Measurements from ENCODE around the gene C9.
"Not testable (repeated sequence)": the region's sequence is repeated elsewhere in the genome, so short reads cannot be mapped to it uniquely, and the experiment has no call there.

The C9 gene

DNA sequence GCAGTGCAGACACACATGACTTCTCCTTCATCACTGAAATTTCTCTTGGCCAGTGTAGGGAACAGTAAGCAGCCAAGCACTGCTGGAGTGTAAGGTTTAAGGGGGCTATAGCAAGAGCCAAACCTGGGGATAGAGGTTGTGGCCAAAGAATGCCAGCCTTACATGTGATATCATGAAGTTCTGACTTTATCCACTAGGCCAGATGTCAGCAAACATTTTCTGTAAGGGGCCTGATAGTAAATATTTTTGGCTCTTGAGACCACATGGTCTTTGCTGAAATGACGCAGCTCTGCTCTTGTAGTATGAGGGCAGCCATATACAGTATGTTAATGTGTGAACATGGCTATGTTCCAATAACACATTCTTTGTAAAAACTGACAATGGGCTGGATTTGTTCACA lies 115.2 kb downstream of the C9 start:
- DNase-seq = no peak
- no peak overlapping the region for H3K27ac ChIP-seq
- TF ChIP-seq, protein P1, sequence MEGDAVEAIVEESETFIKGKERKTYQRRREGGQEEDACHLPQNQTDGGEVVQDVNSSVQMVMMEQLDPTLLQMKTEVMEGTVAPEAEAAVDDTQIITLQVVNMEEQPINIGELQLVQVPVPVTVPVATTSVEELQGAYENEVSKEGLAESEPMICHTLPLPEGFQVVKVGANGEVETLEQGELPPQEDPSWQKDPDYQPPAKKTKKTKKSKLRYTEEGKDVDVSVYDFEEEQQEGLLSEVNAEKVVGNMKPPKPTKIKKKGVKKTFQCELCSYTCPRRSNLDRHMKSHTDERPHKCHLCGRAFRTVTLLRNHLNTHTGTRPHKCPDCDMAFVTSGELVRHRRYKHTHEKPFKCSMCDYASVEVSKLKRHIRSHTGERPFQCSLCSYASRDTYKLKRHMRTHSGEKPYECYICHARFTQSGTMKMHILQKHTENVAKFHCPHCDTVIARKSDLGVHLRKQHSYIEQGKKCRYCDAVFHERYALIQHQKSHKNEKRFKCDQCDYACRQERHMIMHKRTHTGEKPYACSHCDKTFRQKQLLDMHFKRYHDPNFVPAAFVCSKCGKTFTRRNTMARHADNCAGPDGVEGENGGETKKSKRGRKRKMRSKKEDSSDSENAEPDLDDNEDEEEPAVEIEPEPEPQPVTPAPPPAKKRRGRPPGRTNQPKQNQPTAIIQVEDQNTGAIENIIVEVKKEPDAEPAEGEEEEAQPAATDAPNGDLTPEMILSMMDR (IDR thresholded peaks at IDR 0.05; ENCODE audit: low read depth, low read length, missing control alignments) = no peak
- no peaks in the 10 kb centered on the region for H3K36me3 ChIP-seq (replicated peaks)
- H3K4me3 ChIP-seq (ENCODE audit: low read depth, low read length) = no peak overlapping the region
- H3K27me3 ChIP-seq (replicated peaks) = no peaks in the 10 kb centered on the region
- in situ Hi-C loops (cut with HindIII; ENCODE audit: low pct_ligation_motif_present, low sequenced_read_pairs) = no loop called here

DNA sequence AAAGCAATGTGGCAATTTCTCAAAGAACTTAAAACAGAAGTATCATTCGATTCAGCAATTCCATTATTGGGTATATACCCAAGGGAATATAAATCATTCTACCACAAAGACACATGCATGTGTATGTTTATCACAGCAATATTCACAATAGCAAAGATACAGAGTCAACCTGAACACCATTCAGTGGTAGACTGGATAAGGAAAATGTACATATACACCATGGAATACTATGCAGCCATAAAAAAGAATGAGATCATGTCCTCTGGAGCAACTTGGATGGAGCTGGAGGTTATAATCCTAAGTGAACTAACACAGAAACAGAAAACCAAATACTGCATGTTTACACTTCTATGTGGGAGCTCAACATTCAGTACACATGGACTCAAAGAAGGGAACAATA lies 123.5 kb downstream of the C9 start:
- no peak overlapping the region for H3K27ac ChIP-seq
- TF ChIP-seq, protein P1 (IDR thresholded peaks at IDR 0.05; ENCODE audit: low read depth, low read length, missing control alignments) = no peak
- no peak for DNase-seq
- in situ Hi-C loops (cut with HindIII; ENCODE audit: low pct_ligation_motif_present, low sequenced_read_pairs) = no loop called here
- H3K27me3 ChIP-seq (replicated peaks) = no peaks in the 10 kb centered on the region
- H3K4me3 ChIP-seq (ENCODE audit: low read depth, low read length) = no peak overlapping the region
- no peaks in the 10 kb centered on the region for H3K36me3 ChIP-seq (replicated peaks)

DNA sequence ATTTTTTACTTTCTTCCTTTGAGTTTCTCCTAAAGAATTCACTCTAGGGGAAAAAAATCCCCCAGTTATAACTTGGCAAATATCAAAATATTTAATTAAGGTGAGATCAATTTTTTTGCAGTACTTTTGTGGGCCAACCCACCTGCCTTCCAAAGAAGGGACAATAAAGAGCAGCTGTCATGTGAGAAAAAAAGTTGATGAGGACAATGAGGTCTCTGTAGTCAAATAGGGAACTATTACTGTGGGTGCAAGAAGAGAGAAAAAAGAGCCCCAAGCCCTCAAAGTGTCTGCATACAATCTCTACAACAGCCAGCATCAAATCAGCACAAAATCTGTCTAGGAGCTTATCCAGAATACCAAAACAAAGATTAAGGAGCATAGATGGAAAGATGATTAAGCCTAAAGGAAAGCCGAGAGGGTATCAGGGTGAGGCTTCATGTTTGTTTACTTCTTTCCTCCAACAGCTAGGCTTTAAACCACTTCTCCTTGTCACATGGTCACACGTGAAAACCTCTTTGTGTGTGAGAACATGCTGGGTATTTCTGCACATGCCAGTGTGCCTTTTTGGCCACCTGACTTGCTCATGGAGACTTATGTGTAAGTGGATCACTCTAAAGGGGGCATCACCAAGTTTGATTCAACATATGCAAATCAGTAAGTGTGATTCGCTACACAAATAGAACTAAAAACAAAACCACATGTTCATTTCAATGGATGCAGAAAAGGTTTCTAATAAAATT lies 125.8 kb downstream of the C9 start:
- no peak for DNase-seq
- TF ChIP-seq, protein P1 (IDR thresholded peaks at IDR 0.05; ENCODE audit: low read depth, low read length, missing control alignments) = no peak
- no peak overlapping the region for H3K27ac ChIP-seq
- in situ Hi-C loops (cut with HindIII; ENCODE audit: low pct_ligation_motif_present, low sequenced_read_pairs) = no loop called here
- no peaks in the 10 kb centered on the region for H3K36me3 ChIP-seq (replicated peaks)
- no peak overlapping the region for H3K4me3 ChIP-seq (ENCODE audit: low read depth, low read length)
- no peaks in the 10 kb centered on the region for H3K27me3 ChIP-seq (replicated peaks)

DNA sequence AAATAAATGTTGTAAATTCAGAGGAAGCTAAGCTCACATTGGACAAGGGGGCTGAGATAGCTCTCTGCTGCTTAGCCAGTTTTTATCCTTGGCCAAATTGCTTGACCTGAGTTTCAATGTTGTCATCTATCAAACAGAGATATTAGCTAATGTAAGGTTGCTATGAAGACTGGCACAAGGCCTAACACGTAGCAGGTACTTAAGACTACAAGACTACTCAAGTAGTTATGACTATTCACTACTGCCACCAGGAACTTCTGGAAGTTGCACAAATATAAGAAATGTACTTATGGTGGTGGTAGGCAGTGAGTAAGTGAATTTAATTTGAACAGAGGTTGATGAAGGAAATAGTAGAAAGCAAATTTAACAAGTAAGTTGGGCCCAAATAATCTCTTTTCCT lies 127.6 kb downstream of the C9 start:
- TF ChIP-seq, protein P1 (IDR thresholded peaks at IDR 0.05; ENCODE audit: low read depth, low read length, missing control alignments) = no peak
- DNase-seq = no peak
- in situ Hi-C loops (cut with HindIII; ENCODE audit: low pct_ligation_motif_present, low sequenced_read_pairs) = no loop called here
- no peaks in the 10 kb centered on the region for H3K27me3 ChIP-seq (replicated peaks)
- no peak overlapping the region for H3K27ac ChIP-seq
- no peak overlapping the region for H3K4me3 ChIP-seq (ENCODE audit: low read depth, low read length)
- no peaks in the 10 kb centered on the region for H3K36me3 ChIP-seq (replicated peaks)

DNA sequence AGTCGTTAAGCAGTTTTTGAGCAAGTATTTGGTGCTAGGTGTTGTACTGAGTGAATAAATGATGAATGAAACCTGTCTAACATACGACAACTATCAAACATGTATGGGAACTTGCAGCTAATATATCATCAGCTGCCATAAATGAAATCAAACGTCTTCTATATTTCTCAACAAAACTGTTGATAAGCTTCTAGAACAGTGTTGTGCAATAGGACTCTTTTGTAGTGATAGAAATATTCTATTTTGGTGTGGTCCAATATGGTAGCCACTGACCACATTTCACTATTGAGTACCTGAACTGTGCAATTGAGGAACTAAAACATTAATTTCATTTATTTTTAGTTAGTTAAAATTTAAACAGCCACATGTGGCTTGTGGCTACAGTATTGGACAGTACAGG lies 128.6 kb downstream of the C9 start:
- Histone ChIP-seq H3K4me3 (ENCODE audit: low read depth, low read length) (no peak overlapping the region), H3K27me3 (replicated peaks) (no peaks in the 10 kb centered on the region), H3K27ac (no peak overlapping the region), H3K36me3 (replicated peaks) (no peaks in the 10 kb centered on the region)
- no peak for DNase-seq
- TF ChIP-seq, protein P1 (IDR thresholded peaks at IDR 0.05; ENCODE audit: low read depth, low read length, missing control alignments) = no peak
- in situ Hi-C loops (cut with HindIII; ENCODE audit: low pct_ligation_motif_present, low sequenced_read_pairs) = no loop called here

DNA sequence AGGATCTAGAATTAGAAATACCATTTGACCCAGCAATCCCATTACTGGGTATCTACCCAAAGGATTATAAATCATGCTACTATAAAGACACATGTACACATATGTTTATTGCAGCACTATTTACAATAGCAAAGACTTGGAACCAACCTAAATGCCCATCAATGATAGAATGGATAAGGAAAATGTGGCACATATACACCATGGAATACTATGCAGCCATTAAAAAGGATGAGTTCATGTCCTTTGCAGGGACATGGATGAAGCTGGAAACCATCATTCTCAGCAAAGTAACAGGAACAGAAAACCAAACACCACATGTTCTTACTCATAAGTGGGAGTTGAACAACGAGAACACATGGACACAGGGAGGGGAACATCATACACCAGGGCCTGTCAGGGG lies 129.8 kb downstream of the C9 start:
- DNase-seq; in situ Hi-C loops (cut with HindIII; ENCODE audit: low pct_ligation_motif_present, low sequenced_read_pairs); H3K4me3 ChIP-seq (ENCODE audit: low read depth, low read length): not testable (repeated sequence)

More for the DNA sequence above, 129.8 kb downstream of the C9 start:
- H3K36me3 ChIP-seq (replicated peaks); H3K27me3 ChIP-seq (replicated peaks); H3K27ac ChIP-seq: not testable (repeated sequence)
